Fibroblast of upper back skin (primary cell): ENCODE data around the gene ACOT7.
"Not testable (repeated sequence)": the region's sequence is repeated elsewhere in the genome, so short reads cannot be mapped to it uniquely, and the experiment has no call there.

Experiments
- DNase-seq: peaks from one replicate; pipeline ENCODE4 v3.0.0-alpha.2; 2013

The ACOT7 gene

DNA sequence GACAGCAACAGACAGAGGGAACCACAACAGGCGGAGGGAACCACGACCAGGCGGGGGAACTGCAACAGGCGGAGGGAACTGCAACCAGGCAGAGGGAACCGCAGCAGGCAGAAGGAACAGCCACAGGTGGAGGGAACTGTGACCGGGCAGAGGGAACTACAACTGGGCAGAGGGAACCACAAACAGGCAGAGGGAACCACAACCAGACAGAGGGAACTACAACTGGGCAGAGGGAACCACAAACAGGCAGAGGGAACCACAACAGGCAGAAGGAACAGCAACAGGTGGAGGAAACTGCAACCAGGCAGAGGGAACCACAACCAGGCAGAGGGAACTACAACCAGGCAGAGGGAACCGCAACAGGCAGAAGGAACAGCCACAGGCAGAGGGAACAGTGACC lies 85.9 kb downstream of the ACOT7 start:
- not testable (repeated sequence) for DNase-seq

- DNase-seq: no peak
Observed at GRCh38 chr1:6307099-6307498, 86.5 kb downstream of the ACOT7 start.

GRCh38 chr1:6303397-6304012 lies 90.1 kb downstream of the ACOT7 start:
- peak; percentile 26 for DNase-seq

GRCh38 chr1:6302568-6302967 lies 91.0 kb downstream of the ACOT7 start:
- DNase-seq: no peak

DNA sequence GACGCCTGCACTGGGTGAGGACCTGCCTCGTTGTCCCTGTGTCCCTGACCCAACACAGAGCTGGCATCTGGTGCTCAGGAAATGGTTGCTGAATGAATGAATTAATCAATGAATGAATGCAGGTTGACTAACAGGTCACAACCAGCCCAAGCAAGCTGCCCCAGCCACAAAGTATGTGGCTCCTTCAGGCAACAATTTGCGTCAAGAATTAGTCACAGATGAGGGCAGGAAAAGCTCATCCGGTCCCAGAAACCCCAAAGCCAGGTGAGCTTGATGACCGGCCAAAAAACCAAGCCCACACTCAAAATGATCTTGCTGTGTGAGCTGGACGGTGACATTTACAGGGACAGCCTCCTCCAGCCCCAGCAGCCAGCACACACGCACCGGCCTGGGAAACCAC lies 92.0 kb downstream of the ACOT7 start:
- DNase-seq: no peak

DNA sequence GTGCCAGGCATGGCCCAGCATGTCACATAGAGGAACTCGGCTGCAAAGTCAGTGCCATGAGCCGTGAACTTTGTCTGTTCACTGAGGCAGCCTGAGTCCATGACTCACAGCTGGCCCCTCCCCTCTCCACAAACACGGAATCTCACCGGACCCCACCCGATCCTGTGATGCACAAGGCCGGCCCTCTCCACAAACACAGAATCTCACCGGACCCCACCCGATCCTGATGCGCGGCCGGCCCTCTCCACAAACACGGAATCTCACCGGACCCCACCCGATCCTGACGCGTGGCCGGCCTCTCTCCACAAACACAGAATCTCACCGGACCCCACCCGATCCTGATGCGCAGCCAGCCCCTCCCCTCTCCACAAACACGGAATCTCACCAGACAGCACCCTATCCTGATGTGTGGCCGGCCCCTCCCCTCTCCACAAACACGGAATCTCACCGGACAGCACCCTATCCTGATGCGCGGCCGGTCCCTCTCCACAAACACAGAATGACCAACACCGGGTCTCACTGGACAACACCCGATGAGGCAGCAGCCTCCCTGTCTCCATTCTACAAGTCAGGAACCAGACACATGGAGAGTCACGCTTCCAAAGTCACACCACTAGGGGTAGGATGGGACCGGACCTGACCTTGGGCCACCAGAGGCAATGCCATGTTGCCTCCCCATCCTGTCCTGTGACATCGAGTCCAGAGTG lies 93.1 kb downstream of the ACOT7 start:
- no peak for DNase-seq

GRCh38 chr1:6299557-6300165 lies 93.9 kb downstream of the ACOT7 start:
- no peak for DNase-seq

DNA sequence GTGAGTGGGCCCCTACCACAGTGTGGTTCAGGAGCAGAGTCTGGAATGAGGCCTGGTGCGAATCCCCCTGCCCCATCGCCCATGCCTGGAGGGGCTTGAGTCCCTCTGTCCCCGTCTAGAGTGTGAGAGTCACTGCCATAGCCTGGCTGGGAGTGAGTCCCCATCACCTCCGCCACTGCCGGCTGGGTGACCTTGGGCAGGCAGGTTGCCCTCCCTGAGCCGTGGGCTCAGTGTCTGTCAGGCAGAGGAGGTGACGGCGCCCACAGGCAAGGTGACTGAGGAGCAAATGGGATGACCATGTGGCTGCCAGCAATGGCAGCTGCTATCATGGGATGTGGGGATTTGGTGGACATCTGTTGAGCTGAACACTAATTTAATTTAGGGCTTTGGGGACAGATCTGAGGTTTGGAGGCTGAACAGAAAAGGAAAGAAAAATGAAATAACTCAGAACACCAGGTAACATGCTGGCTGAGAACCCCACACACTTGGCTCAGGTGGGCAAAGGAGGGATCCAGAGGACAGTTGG lies 94.6 kb downstream of the ACOT7 start:
- DNase-seq: no peak

- DNase-seq: no peak
Observed at GRCh38 chr1:6298530-6298929, 95.0 kb downstream of the ACOT7 start.

DNA sequence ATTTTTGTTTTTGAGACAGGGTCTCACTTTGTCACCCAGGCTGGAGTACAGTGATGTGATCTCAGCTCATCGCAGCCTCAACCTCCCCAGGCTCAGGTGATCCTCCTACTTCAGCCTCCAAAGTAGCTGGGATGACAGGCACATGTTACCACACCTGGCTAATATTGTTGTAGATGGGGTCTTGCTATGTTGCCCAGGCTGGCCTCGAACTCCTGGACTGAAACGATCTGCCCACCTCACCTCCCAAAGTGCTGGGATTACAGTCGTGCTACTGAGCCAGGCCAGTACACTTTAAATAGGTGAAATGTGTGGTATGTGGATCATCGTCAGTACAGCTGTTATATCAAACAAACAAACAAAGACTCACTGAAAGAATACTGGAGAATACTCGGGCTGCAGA lies 97.7 kb downstream of the ACOT7 start:
- no peak for DNase-seq

GRCh38 chr1:6294890-6295556 lies 98.5 kb downstream of the ACOT7 start:
- DNase-seq: no peak

DNA sequence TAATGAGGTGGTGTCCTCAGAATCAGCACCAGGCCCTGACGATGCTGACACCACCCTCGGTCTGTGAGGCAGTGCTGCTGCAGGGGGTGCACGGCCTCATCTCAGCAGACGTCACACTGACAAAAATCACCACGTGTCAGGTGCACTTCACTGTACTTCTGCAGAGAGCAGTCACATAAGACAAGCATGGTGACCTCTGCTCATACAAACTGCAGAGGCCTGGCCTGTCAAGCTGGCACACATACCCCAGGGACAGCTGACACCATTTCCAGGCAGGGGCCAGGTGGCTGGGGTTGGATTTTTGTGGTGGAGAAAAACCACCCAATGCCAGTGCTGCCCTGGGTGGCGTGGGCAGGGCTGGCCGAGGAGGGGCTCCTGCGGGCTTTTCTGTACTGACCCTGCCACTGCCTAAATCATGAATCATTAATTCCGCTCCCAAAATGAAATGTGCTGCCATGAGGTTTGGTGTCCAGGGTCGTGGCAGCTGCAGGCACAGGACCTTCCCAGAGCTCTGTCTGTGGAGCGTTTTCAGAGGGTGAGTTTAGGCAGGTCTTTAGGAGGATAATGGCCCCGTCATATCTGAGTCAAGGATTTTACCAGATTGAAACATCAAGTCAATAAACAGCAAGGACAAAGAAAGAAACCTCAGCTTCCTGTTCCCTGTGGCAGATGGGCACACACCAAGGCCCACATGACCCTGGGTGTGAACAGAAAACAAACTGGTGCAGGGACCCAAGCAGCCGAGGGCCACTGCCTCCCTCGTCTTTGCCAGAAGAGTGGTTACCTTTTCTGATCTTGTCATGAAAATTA lies 99.3 kb downstream of the ACOT7 start:
- DNase-seq: no peak

DNA sequence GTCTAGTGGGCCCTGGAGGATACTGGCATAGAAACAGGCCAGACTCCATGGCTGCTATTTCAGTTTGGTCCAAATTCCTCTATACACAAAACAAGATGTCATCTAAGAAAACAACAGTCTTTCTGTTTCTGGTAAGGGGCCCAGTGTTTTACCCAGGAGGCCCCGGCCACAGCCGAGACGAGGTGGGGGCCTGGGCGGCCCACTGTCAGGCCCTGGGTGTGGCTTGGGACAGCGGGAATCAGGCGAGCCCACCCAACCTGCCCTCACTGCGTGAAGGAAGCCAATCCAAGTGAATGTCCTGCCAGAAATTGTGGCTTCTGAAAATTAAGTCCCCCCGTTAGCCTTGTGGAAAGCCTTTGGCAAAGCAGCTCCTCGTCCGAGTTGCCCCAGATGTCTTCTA lies 101.5 kb downstream of the ACOT7 start:
- DNase-seq: no peak

- no peak for DNase-seq
Observed at GRCh38 chr1:6288665-6289064, 104.9 kb downstream of the ACOT7 start.

DNA sequence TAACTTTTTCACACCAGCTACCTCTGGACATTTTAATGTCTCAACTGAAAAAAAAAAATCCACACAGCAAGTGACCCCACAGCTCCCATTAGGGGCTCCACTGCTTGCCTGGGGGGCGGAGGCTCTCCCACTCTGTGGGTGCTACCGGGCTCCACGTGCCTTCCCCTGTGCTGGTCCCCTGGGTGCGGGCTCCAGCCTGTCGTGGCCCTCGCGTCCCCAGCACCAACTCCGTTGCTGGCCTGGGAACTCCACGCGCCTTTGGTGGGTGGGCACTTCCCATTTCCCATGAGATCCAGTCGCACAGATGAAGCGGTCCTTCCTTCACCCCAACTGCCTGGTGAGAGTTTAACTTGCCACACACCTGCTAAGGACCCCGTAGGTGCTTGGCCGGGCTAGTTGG lies 105.5 kb downstream of the ACOT7 start:
- DNase-seq: no peak

- no peak for DNase-seq
Observed at GRCh38 chr1:6287431-6287886, 106.1 kb downstream of the ACOT7 start.

DNA sequence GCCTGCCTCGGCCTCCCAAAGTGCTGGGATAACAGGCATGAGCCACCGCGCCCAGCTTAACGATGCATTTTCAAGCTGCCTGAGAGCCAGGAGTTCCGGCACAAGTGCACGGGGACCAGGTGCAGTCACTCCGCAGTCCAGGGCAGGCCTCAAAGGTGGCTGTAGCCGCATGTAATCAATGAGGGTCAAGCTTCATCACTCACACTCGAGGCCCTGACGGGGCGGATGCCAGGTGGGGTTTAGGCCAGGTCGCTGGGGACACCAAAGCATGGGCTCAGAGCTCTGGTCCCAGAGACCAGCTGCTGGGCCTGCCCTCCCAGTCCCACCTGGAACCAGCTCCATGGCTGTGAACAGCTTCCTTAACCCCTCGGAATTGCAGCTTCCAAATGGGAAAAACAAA lies 106.5 kb downstream of the ACOT7 start:
- no peak for DNase-seq

DNA sequence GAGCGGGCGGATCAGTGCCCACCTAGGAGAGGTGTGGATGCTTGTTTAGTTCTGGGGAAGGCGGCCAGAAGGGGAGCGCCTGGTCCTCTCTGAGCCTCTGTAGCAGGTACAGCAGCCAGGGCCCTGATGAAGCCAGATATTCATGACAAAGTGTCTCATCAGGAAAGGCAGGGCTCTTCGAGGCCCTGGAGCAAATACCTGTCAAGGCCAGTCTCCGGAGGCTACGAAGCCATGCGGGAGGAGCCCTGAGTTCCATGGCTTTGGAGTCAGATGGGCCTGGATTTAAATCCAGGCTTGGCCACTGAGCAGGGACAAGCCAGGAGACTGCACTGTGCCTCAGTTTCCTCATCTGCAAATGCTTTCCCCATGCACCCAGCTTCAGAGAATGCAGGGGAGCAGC lies 107.3 kb downstream of the ACOT7 start:
- no peak for DNase-seq

DNA sequence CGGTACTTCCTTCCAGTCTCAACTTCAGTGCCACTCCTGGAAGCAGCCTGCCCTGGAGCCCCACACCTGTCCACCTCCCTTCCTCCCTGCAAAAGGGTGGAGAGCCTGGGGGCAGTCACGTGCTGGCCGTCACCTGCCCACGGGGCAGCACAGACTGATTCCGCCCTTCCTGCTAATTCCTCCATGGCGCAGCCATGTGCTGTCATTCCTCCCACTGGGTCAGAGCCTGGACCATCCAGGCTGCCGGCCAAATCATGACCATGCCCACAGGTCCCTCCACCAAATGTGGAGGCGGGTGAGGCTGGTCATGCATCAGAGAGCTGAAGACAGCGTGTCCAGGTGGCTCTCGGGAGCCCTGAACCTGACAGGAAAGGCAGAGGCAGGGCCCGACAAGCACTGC lies 108.2 kb downstream of the ACOT7 start:
- DNase-seq: no peak

GRCh38 chr1:6282577-6283270 lies 110.8 kb downstream of the ACOT7 start:
- DNase-seq: no peak

DNA sequence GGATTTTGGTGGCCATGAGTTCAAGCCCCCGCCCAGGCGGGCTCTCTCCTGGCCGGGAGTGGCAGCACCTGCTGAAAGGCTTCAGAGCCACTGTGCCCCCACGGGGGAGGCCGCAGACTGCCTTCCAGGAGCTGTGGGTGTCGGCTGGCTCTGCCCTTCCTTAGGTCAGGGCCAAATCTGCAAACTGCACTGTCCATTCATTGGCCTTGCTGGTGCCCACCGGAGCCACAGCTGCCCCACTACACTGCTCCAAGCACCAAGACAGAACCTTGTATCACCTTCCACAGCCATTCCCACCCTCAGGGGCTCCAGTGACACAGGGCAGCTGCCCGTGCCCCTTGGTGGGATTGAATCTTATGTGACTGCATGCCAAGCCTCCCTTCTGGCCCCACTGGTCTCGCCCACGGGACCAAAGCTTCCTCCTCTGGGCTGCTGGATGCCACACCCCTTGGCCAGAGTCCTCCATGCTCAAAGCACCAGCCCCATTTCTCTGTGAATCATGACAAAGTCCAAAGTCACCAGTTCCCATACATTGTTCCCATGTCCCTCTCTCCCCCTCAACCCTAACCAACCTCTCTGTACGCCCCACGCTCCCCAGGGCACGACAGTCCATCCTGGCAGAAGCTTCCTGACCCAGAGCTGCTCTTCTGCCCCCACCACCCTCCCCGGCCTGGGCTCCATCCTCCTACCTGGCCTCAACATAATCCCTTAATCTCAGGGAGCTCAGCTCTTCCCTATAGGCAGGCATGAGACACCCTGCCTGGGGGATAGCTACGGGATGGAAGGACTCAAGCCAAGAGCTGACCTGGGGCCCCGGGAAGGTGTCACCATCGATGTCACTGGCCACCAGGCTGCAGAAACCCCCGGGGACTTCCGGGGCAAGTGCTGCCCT lies 111.8 kb downstream of the ACOT7 start:
- no peak for DNase-seq
